WTC11 (cell line): ENCODE measurements around the gene PAGE4.

ENCODE experiments used
- AFF4 ChIP-seq: sonication (generic); formaldehyde crosslinking; IDR thresholded peaks from 2 replicates; pipeline ENCODE4 v1.8.1; 2023; ENCODE audit warnings: mild to moderate bottlenecking, missing genetic modification reagents, borderline replicate concordance
- CTCF ChIP-seq: fragments of 200-600 bp; IDR thresholded peaks from 2 replicates; pipeline ENCODE4 v1.8.0; 2022; ENCODE audit warnings: antibody characterized with exemption
- E2F1 ChIP-seq: sonication (generic); formaldehyde crosslinking; IDR thresholded peaks from 2 replicates; pipeline ENCODE4 v1.8.0; 2022; ENCODE audit warnings: mild to moderate bottlenecking, missing genetic modification reagents
- JUN ChIP-seq: sonication (generic); formaldehyde crosslinking; IDR thresholded peaks from 2 replicates; pipeline ENCODE4 v1.8.0; 2023; ENCODE audit warnings: mild to moderate bottlenecking, missing genetic modification reagents
- NFYB ChIP-seq: sonication (generic); formaldehyde crosslinking; conservative IDR thresholded peaks from 2 replicates; pipeline ENCODE4 v1.8.0; 2022; ENCODE audit warnings: low read depth, missing genetic modification reagents
- SP1 ChIP-seq: sonication (generic); formaldehyde crosslinking; conservative IDR thresholded peaks from 2 replicates; pipeline ENCODE4 v1.8.1; 2022; ENCODE audit warnings: missing genetic modification reagents
- TEAD1 ChIP-seq: sonication (generic); formaldehyde crosslinking; IDR thresholded peaks from 2 replicates; pipeline ENCODE4 v1.8.0; 2022; ENCODE audit warnings: mild to moderate bottlenecking, missing genetic modification reagents
- TP53 ChIP-seq: sonication (generic); formaldehyde crosslinking; IDR thresholded peaks from 2 replicates; pipeline ENCODE4 v1.8.1; 2023; ENCODE audit warnings: mild to moderate bottlenecking, missing genetic modification reagents
- ZMAT4 ChIP-seq: fragments of 250-450 bp; sonication (Bioruptor Pico); IDR thresholded peaks from 2 replicates; pipeline ENCODE4 v1.9.0; 2021; ENCODE audit warnings: mild to moderate bottlenecking
- ZNF671 ChIP-seq: fragments of 250-450 bp; sonication (Bioruptor Pico); IDR thresholded peaks from 2 replicates; pipeline ENCODE4 v1.8.0; 2021; ENCODE audit warnings: mild to moderate bottlenecking

GRCh38 chrX:49799828-49800227 is 29.3 kb upstream of the PAGE4 start:
- no peak for TF ChIP-seq CTCF
- TF ChIP-seq JUN, result no peak
- TF ChIP-seq NFYB (CRISPR knock-in tag), result no peak
- TF ChIP-seq SP1 (CRISPR knock-in tag), result no peak
- no peak for TF ChIP-seq ZNF671 (CRISPR knock-in tag)
- TF ChIP-seq E2F1, result no peak
- no peak for TF ChIP-seq TEAD1 (CRISPR knock-in tag)
- TF ChIP-seq ZMAT4 (CRISPR knock-in tag), result no peak
- no peak for TF ChIP-seq TP53 (CRISPR knock-in tag)
- no peak for TF ChIP-seq AFF4 (CRISPR knock-in tag)
